NCI-H524 (cell line): Measurements from ENCODE around the gene TMEM165.

Experiments
- DNase-seq, 2 experiments: peaks; one replicate each; lab custom pipeline; 2025; lab: John Stamatoyannopoulos, UW

Gene TMEM165

GRCh38 chr4:55458611-55459010 is 62.9 kb downstream of the TMEM165 start:
- no peak for DNase-seq

- no peak for DNase-seq
Measured at GRCh38 chr4:55466001-55466400, 70.2 kb downstream of the TMEM165 start.

- no peak for DNase-seq
Measured at GRCh38 chr4:55468724-55469123, 73.0 kb downstream of the TMEM165 start.

- no peak for DNase-seq
Measured at GRCh38 chr4:55469979-55470378, 74.2 kb downstream of the TMEM165 start.
